ENCODE measurements around the gene PRAMEF12.

DNA sequence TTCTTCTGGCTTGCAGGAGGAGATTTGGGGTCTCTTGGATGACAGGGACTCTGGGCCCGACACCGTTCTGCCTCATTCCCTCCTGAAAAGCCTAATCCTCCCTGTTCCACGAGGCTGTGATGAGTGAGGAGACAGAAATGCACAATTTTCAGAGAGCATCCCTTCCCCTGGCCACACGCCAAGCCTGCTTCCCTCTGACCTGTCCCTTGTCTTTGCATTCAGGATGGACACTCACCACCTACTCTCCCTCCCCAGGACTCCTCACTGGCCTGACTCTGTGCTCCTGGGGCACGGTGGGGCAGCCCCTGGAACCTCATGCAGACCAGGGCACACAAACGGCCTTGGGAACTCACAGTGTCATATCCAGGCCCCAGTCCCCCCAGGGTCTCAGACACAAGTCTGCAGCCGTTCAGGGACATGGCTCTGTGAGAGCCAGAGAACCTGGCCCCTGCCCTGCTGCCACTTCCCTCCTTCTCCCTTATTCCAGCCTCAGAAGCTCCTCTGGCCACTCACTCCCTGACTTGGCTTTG lies 3.5 kb upstream of the PRAMEF12 start:
- TF ChIP-seq, protein P1, sequence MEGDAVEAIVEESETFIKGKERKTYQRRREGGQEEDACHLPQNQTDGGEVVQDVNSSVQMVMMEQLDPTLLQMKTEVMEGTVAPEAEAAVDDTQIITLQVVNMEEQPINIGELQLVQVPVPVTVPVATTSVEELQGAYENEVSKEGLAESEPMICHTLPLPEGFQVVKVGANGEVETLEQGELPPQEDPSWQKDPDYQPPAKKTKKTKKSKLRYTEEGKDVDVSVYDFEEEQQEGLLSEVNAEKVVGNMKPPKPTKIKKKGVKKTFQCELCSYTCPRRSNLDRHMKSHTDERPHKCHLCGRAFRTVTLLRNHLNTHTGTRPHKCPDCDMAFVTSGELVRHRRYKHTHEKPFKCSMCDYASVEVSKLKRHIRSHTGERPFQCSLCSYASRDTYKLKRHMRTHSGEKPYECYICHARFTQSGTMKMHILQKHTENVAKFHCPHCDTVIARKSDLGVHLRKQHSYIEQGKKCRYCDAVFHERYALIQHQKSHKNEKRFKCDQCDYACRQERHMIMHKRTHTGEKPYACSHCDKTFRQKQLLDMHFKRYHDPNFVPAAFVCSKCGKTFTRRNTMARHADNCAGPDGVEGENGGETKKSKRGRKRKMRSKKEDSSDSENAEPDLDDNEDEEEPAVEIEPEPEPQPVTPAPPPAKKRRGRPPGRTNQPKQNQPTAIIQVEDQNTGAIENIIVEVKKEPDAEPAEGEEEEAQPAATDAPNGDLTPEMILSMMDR (IDR thresholded peaks at IDR 0.05): no peak
- TF ChIP-seq POLR2A (IDR thresholded peaks at IDR 0.05): no peak

Measured in esophagus squamous epithelium (tissue), 4 donors.